GM15510 (cell line): ENCODE results near the gene SRSF5.

Experiments used
- POLR2A ChIP-seq: IDR thresholded peaks from 3 replicates; pipeline ENCODE4 v1.6.1; 2011; ENCODE audit warnings: borderline replicate concordance; ENCODE audit not compliant: insufficient read length; ENCODE audit errors: extremely low read depth

SRSF5 gene

DNA sequence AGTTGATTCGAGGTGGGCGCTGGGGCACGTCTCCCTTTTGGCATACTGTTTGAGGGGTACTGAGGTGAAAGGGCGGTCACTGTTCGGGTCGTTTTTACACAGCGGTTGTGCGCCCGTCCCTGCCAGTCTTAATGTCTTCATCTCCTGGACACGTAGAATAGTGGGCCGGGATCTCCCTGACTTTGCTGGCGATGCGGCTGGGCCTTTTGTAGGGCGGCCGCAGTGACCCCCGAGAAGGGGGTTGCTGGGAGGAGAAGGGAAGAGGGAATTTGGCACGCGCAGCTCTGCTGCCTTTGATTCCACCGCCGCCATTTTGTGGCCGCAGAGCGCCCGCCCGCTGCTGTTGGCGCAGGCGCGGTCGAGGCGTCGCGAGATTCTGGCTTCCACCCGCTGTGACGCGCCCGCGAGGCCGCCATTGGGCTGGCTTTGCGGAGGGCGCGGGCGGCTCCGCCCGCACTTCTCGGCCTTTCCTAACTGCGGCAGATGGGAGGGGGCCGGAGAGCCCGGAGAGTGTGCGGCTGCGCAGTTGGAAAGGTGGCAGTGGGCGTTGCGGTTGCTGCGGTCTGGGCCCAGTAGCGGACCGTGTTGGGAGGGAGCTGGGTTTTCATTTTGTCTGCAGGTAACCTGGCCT, 542 bp downstream of the SRSF5 start:
- peak; percentile 65 for TF ChIP-seq POLR2A

- TF ChIP-seq POLR2A = no peak
Measured at GRCh38 chr14:69768873-69769272, 1.9 kb downstream of the SRSF5 start.

DNA sequence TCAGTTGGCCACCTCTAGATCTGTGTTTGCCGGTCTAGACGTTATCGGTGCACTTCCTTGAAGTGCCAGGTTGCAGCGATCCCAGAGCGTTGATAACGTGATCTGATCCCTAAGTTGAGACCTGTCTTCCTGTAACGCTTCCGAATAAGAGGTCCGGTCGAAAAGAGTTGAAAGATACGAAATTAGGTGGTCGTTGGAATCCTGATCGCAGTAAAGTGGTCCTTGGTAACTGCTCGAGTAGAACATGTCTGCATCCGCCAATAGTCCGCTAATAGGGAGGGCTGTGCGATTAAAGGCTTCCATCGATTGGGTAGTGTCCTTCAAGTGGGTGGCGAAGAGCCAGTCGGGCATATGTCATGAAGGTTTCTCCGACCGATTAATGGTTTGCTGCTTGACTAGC, 2.7 kb downstream of the SRSF5 start:
- TF ChIP-seq POLR2A = no peak

GRCh38 chr14:69770559-69770958, 3.6 kb downstream of the SRSF5 start:
- no peak for TF ChIP-seq POLR2A

- TF ChIP-seq POLR2A = no peak
Measured at GRCh38 chr14:69771136-69771535, 4.2 kb downstream of the SRSF5 start.

- TF ChIP-seq POLR2A = no peak
Measured at GRCh38 chr14:69772082-69773017, 5.4 kb downstream of the SRSF5 start.

DNA sequence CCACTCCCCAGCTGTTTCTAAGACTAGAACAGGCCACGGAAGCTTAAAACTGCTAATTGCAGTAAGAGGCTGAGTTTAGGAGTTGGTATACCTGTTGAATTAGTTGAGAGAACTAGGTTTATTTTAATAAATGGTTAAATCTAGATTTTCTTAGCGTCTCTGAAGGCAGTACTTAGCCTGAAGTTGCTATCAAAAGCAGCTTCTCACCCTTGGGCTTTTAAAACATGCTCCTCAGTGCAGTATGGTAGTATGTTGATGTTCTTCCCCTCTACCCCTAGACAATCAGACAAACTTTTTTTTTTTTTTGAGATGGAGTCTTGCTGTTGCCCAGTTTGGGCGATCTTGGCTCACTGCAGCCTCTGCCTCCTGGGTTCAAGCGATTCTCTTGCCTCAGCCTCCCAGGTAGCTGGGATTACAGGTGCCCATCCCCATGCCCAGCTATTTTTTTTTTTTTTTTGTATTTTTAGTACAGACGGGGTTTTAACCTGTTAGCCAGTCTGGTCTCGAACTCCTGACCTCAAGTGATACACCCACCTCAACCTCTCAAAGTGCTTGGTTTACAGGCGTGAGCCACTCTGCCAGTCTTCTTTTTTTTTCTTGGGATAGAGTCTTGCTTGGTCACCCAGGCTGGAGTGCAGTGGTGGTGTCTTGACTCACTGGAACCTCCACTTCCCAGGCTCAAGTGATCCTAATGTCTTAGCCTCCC, 6.8 kb downstream of the SRSF5 start:
- no peak for TF ChIP-seq POLR2A

GRCh38 chr14:69775012-69775411, 8.1 kb downstream of the SRSF5 start:
- TF ChIP-seq POLR2A = no peak

DNA sequence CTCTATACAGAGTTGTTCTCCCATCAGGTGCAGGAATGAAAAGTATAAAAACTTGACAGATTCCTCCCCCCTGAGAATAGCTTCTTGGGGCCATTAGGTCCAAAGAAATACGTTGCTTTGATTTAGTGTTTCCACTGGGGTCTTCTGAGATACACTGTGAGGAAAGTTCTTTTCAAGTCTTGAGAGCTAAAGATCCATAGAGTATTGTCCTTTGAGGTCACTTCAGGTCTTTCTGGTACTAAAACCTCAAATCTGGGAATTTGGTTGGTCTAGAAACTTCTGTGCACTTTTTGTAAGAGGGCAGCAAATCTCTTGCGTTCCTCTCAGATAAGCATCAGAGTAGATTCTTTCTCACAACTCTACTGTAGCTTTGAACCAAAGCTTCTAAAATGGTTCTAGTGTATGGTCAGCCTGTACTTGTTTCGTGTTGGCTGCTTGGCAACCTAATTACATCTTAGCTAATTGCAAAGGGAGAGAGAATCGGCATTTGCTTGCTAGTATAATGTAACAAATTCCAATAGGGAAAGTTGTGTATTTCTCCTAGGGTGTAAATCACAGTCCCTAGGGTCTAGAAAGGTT, 10.0 kb downstream of the SRSF5 start:
- no peak for TF ChIP-seq POLR2A

GRCh38 chr14:69779088-69779487, 12.1 kb downstream of the SRSF5 start:
- TF ChIP-seq POLR2A = no peak

- no peak for TF ChIP-seq POLR2A
Measured at GRCh38 chr14:69780092-69780491, 13.2 kb downstream of the SRSF5 start.

GRCh38 chr14:69780952-69781351, 14.0 kb downstream of the SRSF5 start:
- TF ChIP-seq POLR2A = no peak

DNA sequence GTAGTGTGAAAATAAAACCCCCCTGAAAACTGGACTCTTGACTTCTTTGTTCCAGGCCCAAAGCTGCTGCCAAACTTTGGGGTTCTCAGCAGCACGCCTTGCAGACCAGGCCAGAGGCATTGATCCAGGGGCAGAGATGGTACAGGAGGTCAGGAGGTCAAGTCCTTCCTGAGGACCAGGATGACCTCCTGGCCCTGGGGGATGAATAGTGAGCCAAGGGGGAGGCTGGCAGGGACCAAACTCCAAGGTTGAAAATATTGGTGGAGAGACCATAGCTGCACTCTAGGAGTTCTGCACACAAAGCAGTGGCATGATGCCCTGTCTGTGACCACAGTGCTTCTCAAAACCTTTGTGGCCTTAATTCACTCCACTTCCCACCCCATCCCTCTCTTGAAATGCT, 18.0 kb downstream of the SRSF5 start:
- no peak for TF ChIP-seq POLR2A

GRCh38 chr14:69786603-69787002, 19.7 kb downstream of the SRSF5 start:
- TF ChIP-seq POLR2A = no peak

- TF ChIP-seq POLR2A = no peak
Measured at GRCh38 chr14:69789118-69789640, 22.2 kb downstream of the SRSF5 start.

DNA sequence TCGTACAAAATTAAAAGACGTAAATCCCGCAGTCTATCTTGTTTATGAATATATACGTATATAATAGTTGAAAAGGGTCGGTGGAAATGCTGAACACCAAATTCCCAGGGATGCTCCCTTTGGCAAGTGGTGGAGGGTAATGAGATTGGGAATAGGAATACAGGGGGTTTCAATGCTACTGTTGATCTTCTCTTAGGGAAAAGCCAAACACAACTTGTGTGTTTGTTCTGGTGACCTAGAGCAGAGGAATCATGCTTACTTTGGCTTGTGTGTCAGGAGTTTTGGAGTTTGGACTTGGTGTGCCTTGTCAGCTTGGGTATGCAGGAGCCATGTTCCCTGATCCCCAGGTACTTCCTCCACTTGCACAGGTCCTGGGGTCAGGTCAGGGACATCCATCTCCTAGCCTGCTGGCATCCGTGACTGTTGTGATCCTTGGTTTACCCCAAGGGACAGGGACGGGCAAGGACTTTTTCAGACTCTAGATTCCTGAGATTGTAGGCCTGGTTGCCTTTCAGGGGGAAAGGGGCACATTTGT, 26.0 kb downstream of the SRSF5 start:
- no peak for TF ChIP-seq POLR2A

- no peak for TF ChIP-seq POLR2A
Measured at GRCh38 chr14:69794791-69795190, 27.8 kb downstream of the SRSF5 start.
